H1 (cell line): ENCODE results near the gene AGTR1. TPM values are rescaled to one million over a fixed set of nuclear protein-coding genes. Genes with fewer than 3 reads are reported as not detected.

Experiments used
- CTCF ChIA-PET: fragments of 300-600 bp; sonication (Branson Sonifier 250); formaldehyde crosslinking; loops from one replicate; lab custom pipeline; 2021; ENCODE audit not compliant: partially characterized antibody; lab: Charles Lee
- POLR2A ChIA-PET: fragments of 300-600 bp; sonication (Branson Sonifier 250); formaldehyde crosslinking; loops from one replicate; lab custom pipeline; 2021; ENCODE audit warnings: inconsistent platforms; ENCODE audit not compliant: partially characterized antibody; lab: Charles Lee
- DNase-seq, 2 experiments: peaks; one replicate each; pipeline versions ENCODE4 v3.0.0 to v3.0.0-alpha.2; 2010 to 2022; ENCODE audit warnings: low spot score in 2 of 2, low read depth in 1 of 2, mixed read lengths in 1 of 2
- FAIRE-seq: peaks from 2 replicates; lab custom pipeline; 2011; peaks lifted over from hg19 to GRCh38; lab: Jason Lieb, UNC
- H2AFZ ChIP-seq: 2 replicates; pipeline ENCODE4 v1.8.1; 2012; ENCODE audit warnings: low read length, inconsistent platforms
- H2AK5ac ChIP-seq: 2 replicates; pipeline ENCODE4 v1.6.1; 2013; ENCODE audit warnings: low read depth, low read length
- H2BK120ac ChIP-seq: replicated peaks from 2 replicates; pipeline ENCODE3; 2013; ENCODE audit warnings: low read depth, low read length, inconsistent platforms
- H2BK12ac ChIP-seq: 2 replicates; pipeline ENCODE4 v1.6.1; 2013; ENCODE audit warnings: low read depth, low read length
- H2BK15ac ChIP-seq: 2 replicates; pipeline ENCODE4 v1.6.1; 2013; ENCODE audit warnings: low read length
- H2BK20ac ChIP-seq: 2 replicates; pipeline ENCODE4 v1.6.1; 2013; ENCODE audit warnings: low read length
- H2BK5ac ChIP-seq: 2 replicates; pipeline ENCODE4 v1.6.1; 2013; ENCODE audit warnings: low read depth, low read length
- H3K14ac ChIP-seq: 2 replicates; pipeline ENCODE4 v1.6.1; 2013; ENCODE audit warnings: inconsistent platforms; ENCODE audit not compliant: insufficient read length
- H3K18ac ChIP-seq: 2 replicates; pipeline ENCODE4 v1.6.1; 2013; ENCODE audit warnings: low read length; ENCODE audit errors: extremely low read depth
- H3K23ac ChIP-seq: 2 replicates; pipeline ENCODE4 v1.6.1; 2013; ENCODE audit warnings: inconsistent platforms; ENCODE audit not compliant: insufficient read length
- H3K23me2 ChIP-seq: 2 replicates; pipeline ENCODE4 v1.6.1; 2013; ENCODE audit warnings: low read depth, low read length
- H3K27ac ChIP-seq: 2 replicates; pipeline ENCODE4 v1.6.1; 2011; ENCODE audit warnings: low read depth, low read length, inconsistent platforms
- H3K27me3 ChIP-seq, 4 experiments: replicated peaks in 1 of 4; 1 replicate in 1 of 4; 2 replicates in 3 of 4; pipeline versions ENCODE4 v1.6.1 to v1.8.1; 2011 to 2013; ENCODE audit warnings: low read length in 3 of 4, mild to moderate bottlenecking in 3 of 4, inconsistent platforms in 2 of 4, mixed read lengths in 2 of 4, moderate library complexity in 1 of 4; ENCODE audit not compliant: control insufficient read depth in 3 of 4, insufficient read depth in 3 of 4; ENCODE audit errors: extremely low read depth in 1 of 4
- H3K36me3 ChIP-seq, 4 experiments: 2 replicates each; pipeline versions ENCODE4 v1.6.1 to v1.8.1; 2011 to 2013; ENCODE audit warnings: mild to moderate bottlenecking in 4 of 4, low read length in 3 of 4, moderate library complexity in 2 of 4, control low read depth in 1 of 4, inconsistent platforms in 1 of 4; ENCODE audit not compliant: insufficient read depth in 4 of 4, control insufficient read depth in 2 of 4
- H3K4ac ChIP-seq: replicated peaks from 2 replicates; pipeline ENCODE3; 2013; ENCODE audit warnings: low read length, low read depth, mixed read lengths, inconsistent platforms; ENCODE audit not compliant: insufficient read length
- H3K4me1 ChIP-seq, 4 experiments: replicated peaks in 1 of 4; 1 replicate in 1 of 4; 2 replicates in 3 of 4; pipeline versions ENCODE4 v1.6.1 to v1.8.1; 2011 to 2013; ENCODE audit warnings: low read length in 3 of 4, inconsistent platforms in 2 of 4, mixed read lengths in 1 of 4; ENCODE audit not compliant: insufficient read depth in 4 of 4, control insufficient read depth in 3 of 4
- H3K4me2 ChIP-seq, 2 experiments: 2 replicates each; pipeline versions ENCODE4 v1.6.1 to v1.8.1; 2011 to 2013; ENCODE audit warnings: low read depth in 2 of 2, low read length in 2 of 2, control low read depth in 1 of 2, inconsistent platforms in 1 of 2, mild to moderate bottlenecking in 1 of 2; ENCODE audit not compliant: insufficient read depth in 1 of 2
- H3K4me3 ChIP-seq, 4 experiments: fragments of 200-600, 300-600 bp in 1 of 4; sonication (generic), shearing (Covaris generic), sonication (Bioruptor Twin) in 1 of 4; 2 replicates each; pipeline versions ENCODE4 v1.5.1 to v1.8.1; 2011 to 2016; ENCODE audit warnings: low read length in 4 of 4, low read depth in 3 of 4, control low read depth in 2 of 4, inconsistent platforms in 2 of 4, mild to moderate bottlenecking in 2 of 4, mixed read lengths in 1 of 4, moderate library complexity in 1 of 4; ENCODE audit not compliant: insufficient read depth in 2 of 4; ENCODE audit errors: extremely low read depth in 1 of 4
- H3K56ac ChIP-seq: replicated peaks from 2 replicates; pipeline ENCODE3; 2013; ENCODE audit warnings: low read depth, mild to moderate bottlenecking, mixed read lengths, low read length, inconsistent platforms; ENCODE audit not compliant: insufficient read length
- H3K79me1 ChIP-seq: 2 replicates; pipeline ENCODE4 v1.6.1; 2013; ENCODE audit warnings: low read depth, low read length, control low read depth
- H3K79me2 ChIP-seq, 2 experiments: 2 replicates each; pipeline versions ENCODE4 v1.6.1 to v1.8.1; 2012 to 2013; ENCODE audit warnings: low read length in 2 of 2, mild to moderate bottlenecking in 2 of 2, inconsistent platforms in 1 of 2; ENCODE audit not compliant: insufficient read depth in 2 of 2, control insufficient read depth in 1 of 2
- H3K9ac ChIP-seq, 4 experiments: replicated peaks in 1 of 4; 1 replicate in 1 of 4; 2 replicates in 3 of 4; pipeline versions ENCODE4 v1.6.1 to v1.8.1; 2011 to 2013; ENCODE audit warnings: low read depth in 3 of 4, low read length in 3 of 4, control low read depth in 2 of 4, mild to moderate bottlenecking in 2 of 4, moderate library complexity in 2 of 4, inconsistent platforms in 1 of 4; ENCODE audit errors: extremely low read depth in 1 of 4
- H3K9me3 ChIP-seq, 2 experiments: 2 replicates each; pipeline versions ENCODE4 v1.6.1 to v1.8.1; 2012 to 2013; ENCODE audit warnings: mild to moderate bottlenecking in 2 of 2, moderate library complexity in 2 of 2, control low read depth in 1 of 2, inconsistent platforms in 1 of 2, low read depth in 1 of 2, low read length in 1 of 2, mixed read lengths in 1 of 2; ENCODE audit not compliant: insufficient read depth in 2 of 2
- H4K20me1 ChIP-seq, 2 experiments: replicated peaks in 1 of 2; 2 replicates each; pipeline versions ENCODE3 to v1.8.1; 2011 to 2013; ENCODE audit warnings: inconsistent platforms in 2 of 2, low read length in 2 of 2, mild to moderate bottlenecking in 1 of 2; ENCODE audit not compliant: insufficient read depth in 2 of 2, control insufficient read depth in 1 of 2
- H4K5ac ChIP-seq: 2 replicates; pipeline ENCODE4 v1.6.1; 2013; ENCODE audit warnings: low read length, low read depth, mixed read lengths, inconsistent platforms; ENCODE audit not compliant: insufficient read length
- H4K8ac ChIP-seq: 2 replicates; pipeline ENCODE4 v1.8.0; 2013; ENCODE audit warnings: mild to moderate bottlenecking, moderate library complexity, low read length, inconsistent platforms; ENCODE audit not compliant: insufficient read depth; ENCODE audit errors: extremely low read depth
- H4K91ac ChIP-seq: replicated peaks from 2 replicates; pipeline ENCODE3; 2013; ENCODE audit warnings: low read length, mixed read lengths, inconsistent platforms; ENCODE audit not compliant: insufficient read length
- CTBP2 ChIP-seq: IDR thresholded peaks from 2 replicates; pipeline ENCODE4 v1.7.0; 2011; ENCODE audit warnings: borderline replicate concordance, mild to moderate bottlenecking, moderate library complexity, mixed read lengths, low read length; ENCODE audit not compliant: insufficient read depth, insufficient read length
- GABPA ChIP-seq: IDR thresholded peaks from 2 replicates; pipeline ENCODE4 v1.6.1; 2011; ENCODE audit warnings: mild to moderate bottlenecking, low read length, moderate library complexity, borderline replicate concordance; ENCODE audit not compliant: insufficient read depth
- GTF2F1 ChIP-seq: IDR thresholded peaks from 2 replicates; pipeline ENCODE4 v1.6.1; 2012; ENCODE audit warnings: low read depth, low read length, improper control_type of control experiment, borderline replicate concordance
- HDAC2 ChIP-seq, 2 experiments: fragments of 300-600 bp in 1 of 2; sonication (generic) in 1 of 2; IDR thresholded peaks; 2 replicates each; pipeline ENCODE4 v1.6.1; 2011 to 2012; ENCODE audit warnings: low read depth in 2 of 2, low read length in 2 of 2, mild to moderate bottlenecking in 2 of 2, moderate library complexity in 2 of 2, borderline replicate concordance in 1 of 2, inconsistent platforms in 1 of 2
- KDM4A ChIP-seq: IDR thresholded peaks from one replicate; pipeline ENCODE4 v1.7.1; 2012; ENCODE audit warnings: low read depth, mild to moderate bottlenecking, moderate library complexity, low read length, inconsistent platforms; ENCODE audit not compliant: severe bottlenecking
- NRF1 ChIP-seq: IDR thresholded peaks from 2 replicates; pipeline ENCODE4 v1.6.1; 2011; ENCODE audit warnings: mild to moderate bottlenecking, low read depth, low read length, improper control_type of control experiment
- SIX5 ChIP-seq: IDR thresholded peaks from 2 replicates; pipeline ENCODE4 v1.6.1; 2011; ENCODE audit warnings: mild to moderate bottlenecking, low read depth, low read length
- SP2 ChIP-seq: IDR thresholded peaks from 2 replicates; pipeline ENCODE4 v1.6.1; 2012; ENCODE audit warnings: mild to moderate bottlenecking, low read length, inconsistent platforms
- TBP ChIP-seq: IDR thresholded peaks from 2 replicates; pipeline ENCODE4 v1.6.1; 2011; ENCODE audit warnings: low read depth, low read length, improper control_type of control experiment
- polyA plus RNA-seq, 7 experiments: library from polyadenylated mRNA; depleted of rRNA in 3 of 7; stranded (reverse) in 5 of 7; unstranded in 2 of 7; fragments of >200 nt in 5 of 7; fragments of 200-250 nt in 2 of 7; gene quantifications; 1 replicate in 5 of 7; 2 replicates in 1 of 7; 4 replicates in 1 of 7; pipeline versions ENCODE4 v1.2.1 to v1.2.3, GENCODE V29; 2011 to 2013; ENCODE audit warnings: missing spikeins in 2 of 7, mixed read lengths in 2 of 7
- total RNA-seq: library from RNA; stranded (reverse); fragmentation: NEBNext Ultra II Directional; extraction: Animal tissue kit (Norgen Biotek cat#: 25700); gene quantifications from 2 replicates; pipeline ENCODE4 v1.2.1, GENCODE V29; 2021

AGTR1 gene
- total and polyA plus RNA-seq, 2 of the 8 experiments (the other 6 are each of a cell fraction or from before 2014, with no cell fraction given), result 0.03 TPM; not detected in 1

GRCh38 chr3:148705314-148705713 lies 7.6 kb downstream of the AGTR1 start:
- Histone ChIP-seq H3K4me3 (no peak overlapping the region), H3K56ac (no peak overlapping the region), H3K36me3 (no peaks in the 10 kb centered on the region), H4K20me1 (no peaks in the 10 kb centered on the region), H2AFZ (no peak overlapping the region), H3K18ac (no peak overlapping the region), H3K79me2 (no peaks in the 10 kb centered on the region), H2AK5ac (no peak overlapping the region), H2BK20ac (no peak overlapping the region), H3K27me3 (no peaks in the 10 kb centered on the region), H3K9me3 (no peaks in the 10 kb centered on the region), H4K5ac (no peak overlapping the region), H4K8ac (no peak overlapping the region), H3K79me1 (no peaks in the 10 kb centered on the region), H3K9ac (no peak overlapping the region), H4K91ac (no peak overlapping the region), H3K4me1 (peaks cover 0 to 5% (median 0%) of the 10 kb centered on the region in 4 experiments; a peak in 1 of 7 replicates), H2BK12ac (no peak overlapping the region), H2BK15ac (no peak overlapping the region), H3K23ac (no peak overlapping the region), H3K23me2 (no peaks in the 10 kb centered on the region), H3K27ac (no peak overlapping the region), H2BK5ac (no peak overlapping the region), H3K14ac (no peak overlapping the region), H3K4ac (no peak overlapping the region), H2BK120ac (no peak overlapping the region), H3K4me2 (no peak overlapping the region)
- ChIA-PET POLR2A (no interaction called here), CTCF (interaction anchor here (1.3 kb wide), 1 partner anchor 9 kb away, joined by 4 read pairs; no protein-coding TSS in a partner anchor)
- FAIRE-seq, result no peak
- no peak for DNase-seq
- TF ChIP-seq SIX5 (no peak), NRF1 (no peak), CTBP2 (no peak), KDM4A (no peak), GABPA (no peak), TBP (no peak), SP2 (no peak), GTF2F1 (no peak), HDAC2 (IDR thresholded peaks at IDR 0.05; ENCODE audit: borderline replicate concordance in 1 of 2, low read depth in 2 of 2, low read length in 2 of 2) (no peak)
